Upper lobe of left lung (tissue), 4 donors: ENCODE data around the gene GRIK2.

ENCODE experiments used
- CTCF ChIP-seq, 6 experiments: fragments of 450-650 bp in 4 of 6; fragments of 200-600 bp in 2 of 6; sonication (generic) in 2 of 6; IDR thresholded peaks; one replicate each; pipeline ENCODE4 v1.5.1; 2016 to 2019; ENCODE audit warnings: antibody characterized with exemption in 6 of 6
- EP300 ChIP-seq, 4 donors: sonication (generic); formaldehyde crosslinking; IDR thresholded peaks; one replicate each; pipeline ENCODE4 v1.5.1; 2017; ENCODE audit warnings: antibody characterized with exemption in 4 of 4, control low read depth in 2 of 4
- POLR2A ChIP-seq, 4 donors: fragments of 450-650 bp; IDR thresholded peaks; one replicate each; pipeline ENCODE4 v1.5.1; 2016 to 2017; ENCODE audit warnings: antibody characterized with exemption in 4 of 4, mild to moderate bottlenecking in 2 of 4

GRCh38 chr6:101391772-101392585, 1.5 kb upstream of the GRIK2 start:
- TF ChIP-seq POLR2A (IDR thresholded peaks at IDR 0.05), result no peak
- no peak for TF ChIP-seq CTCF (IDR thresholded peaks at IDR 0.05)
- TF ChIP-seq EP300 (IDR thresholded peaks at IDR 0.05), result no peak
